Measurements from ENCODE around the gene OR2C3.

DNA sequence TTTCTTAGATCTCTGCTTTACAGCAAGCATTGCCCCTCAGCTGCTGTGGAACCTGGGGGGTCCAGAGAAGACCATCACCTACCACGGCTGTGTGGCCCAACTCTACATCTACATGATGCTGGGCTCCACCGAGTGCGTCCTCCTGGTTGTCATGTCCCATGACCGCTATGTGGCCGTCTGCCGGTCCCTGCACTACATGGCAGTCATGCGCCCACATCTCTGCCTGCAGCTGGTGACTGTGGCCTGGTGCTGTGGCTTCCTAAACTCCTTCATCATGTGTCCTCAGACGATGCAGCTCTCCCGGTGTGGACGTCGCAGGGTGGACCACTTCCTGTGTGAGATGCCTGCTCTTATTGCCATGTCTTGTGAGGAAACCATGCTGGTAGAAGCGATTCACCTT lies 44.9 kb downstream of the OR2C3 start:
- TF ChIP-seq CTCF (IDR thresholded peaks at IDR 0.05; ENCODE audit: poor library complexity) (no peak), EZH2phosphoT487 (IDR thresholded peaks at IDR 0.05; ENCODE audit: low read depth, severe bottlenecking, unreplicated experiment) (no peak), EZH2 (IDR thresholded peaks at IDR 0.05; ENCODE audit: borderline replicate concordance) (no peak)
